AG09319 (cell line): ENCODE results near the gene SND1.

Experiments
- DNase-seq: peaks from one replicate; pipeline ENCODE4 v3.0.0-alpha.2; 2010; ENCODE audit warnings: low read depth; ENCODE audit errors: extremely low read depth
- TF ChIP-seq, protein P1 (sequence below): IDR thresholded peaks from 2 replicates; pipeline ENCODE4 v1.5.1; 2011; ENCODE audit warnings: low read depth, mild to moderate bottlenecking, inconsistent platforms, low read length, moderate library complexity

The SND1 gene

GRCh38 chr7:128071801-128072200 is 419.8 kb downstream of the SND1 start:
- DNase-seq, result no peak
- TF ChIP-seq, protein P1, sequence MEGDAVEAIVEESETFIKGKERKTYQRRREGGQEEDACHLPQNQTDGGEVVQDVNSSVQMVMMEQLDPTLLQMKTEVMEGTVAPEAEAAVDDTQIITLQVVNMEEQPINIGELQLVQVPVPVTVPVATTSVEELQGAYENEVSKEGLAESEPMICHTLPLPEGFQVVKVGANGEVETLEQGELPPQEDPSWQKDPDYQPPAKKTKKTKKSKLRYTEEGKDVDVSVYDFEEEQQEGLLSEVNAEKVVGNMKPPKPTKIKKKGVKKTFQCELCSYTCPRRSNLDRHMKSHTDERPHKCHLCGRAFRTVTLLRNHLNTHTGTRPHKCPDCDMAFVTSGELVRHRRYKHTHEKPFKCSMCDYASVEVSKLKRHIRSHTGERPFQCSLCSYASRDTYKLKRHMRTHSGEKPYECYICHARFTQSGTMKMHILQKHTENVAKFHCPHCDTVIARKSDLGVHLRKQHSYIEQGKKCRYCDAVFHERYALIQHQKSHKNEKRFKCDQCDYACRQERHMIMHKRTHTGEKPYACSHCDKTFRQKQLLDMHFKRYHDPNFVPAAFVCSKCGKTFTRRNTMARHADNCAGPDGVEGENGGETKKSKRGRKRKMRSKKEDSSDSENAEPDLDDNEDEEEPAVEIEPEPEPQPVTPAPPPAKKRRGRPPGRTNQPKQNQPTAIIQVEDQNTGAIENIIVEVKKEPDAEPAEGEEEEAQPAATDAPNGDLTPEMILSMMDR, result no peak

- DNase-seq, result no peak
- TF ChIP-seq, protein P1, result no peak
Observed at GRCh38 chr7:128073671-128074310, 421.8 kb downstream of the SND1 start.

- TF ChIP-seq, protein P1, result no peak
- no peak for DNase-seq
Observed at GRCh38 chr7:128074336-128074735, 422.3 kb downstream of the SND1 start.

- no peak for DNase-seq
- TF ChIP-seq, protein P1, result no peak
Observed at GRCh38 chr7:128074736-128075135, 422.7 kb downstream of the SND1 start.

DNA sequence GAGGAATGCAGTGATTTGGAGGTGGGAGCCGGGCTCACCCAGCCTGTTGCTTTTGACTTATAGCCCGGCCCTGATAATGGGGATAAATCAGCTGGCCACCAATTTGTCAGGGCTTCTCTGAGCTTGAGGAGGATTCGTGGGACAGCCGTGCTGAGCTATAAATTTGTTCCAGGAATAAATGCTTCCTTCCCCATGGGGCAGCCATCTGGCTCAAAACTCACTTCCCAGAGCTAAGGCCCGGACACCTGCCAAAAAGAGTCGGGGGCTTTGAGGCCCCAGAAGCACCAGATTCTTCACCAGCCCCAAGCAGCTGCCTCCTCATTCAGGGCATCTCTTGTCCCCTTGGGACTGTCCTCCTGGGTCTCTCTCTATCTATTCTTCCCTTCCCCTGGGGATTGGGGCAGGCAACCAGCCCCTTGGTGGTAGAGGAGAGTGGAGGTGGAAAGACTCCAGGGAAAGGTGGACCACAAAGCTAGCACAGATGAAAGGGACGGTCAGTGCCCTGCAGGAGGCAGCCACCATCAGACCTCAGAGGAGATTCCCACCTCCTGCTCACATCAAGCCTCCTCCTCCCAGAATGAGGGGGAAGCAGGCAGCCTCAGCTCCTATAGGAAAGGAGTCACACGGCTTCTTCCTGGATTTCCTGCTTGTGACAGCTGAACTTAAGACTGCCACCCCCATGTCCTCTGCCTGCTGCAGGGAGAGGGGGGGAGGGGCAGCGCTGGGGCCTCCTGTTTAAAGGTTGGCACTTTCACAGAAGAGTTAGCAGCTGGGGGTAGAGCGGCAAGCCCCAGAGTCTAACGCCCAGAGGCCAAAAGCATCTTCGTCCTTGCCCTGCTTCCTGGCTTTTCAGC is 423.5 kb downstream of the SND1 start:
- DNase-seq, result no peak
- TF ChIP-seq, protein P1, result no peak

- no peak for DNase-seq
- TF ChIP-seq, protein P1, result no peak
Observed at GRCh38 chr7:128076196-128076795, 424.3 kb downstream of the SND1 start.

DNA sequence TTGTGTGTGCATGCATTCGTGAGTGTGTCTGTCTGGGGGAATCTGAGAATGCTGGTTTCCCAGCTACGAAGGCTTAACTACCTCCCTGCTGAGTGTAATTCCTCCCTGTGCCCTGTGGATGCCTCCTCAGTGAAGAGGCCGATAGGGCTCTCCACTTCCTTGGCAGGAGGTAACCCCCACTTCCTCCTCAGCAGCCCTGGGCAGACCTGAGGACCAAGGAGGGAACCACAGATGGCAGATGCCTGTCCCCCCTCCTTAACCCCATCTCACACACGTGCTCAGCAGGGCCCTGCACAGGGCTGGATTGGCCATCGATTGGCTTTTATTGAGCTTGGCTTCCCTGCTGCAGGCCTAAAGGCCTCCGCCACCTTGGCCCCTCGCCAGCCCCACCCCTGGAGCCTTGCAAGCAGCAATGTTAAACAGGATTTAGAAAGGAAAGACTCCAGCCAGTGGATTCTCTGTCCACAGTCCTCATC is 424.8 kb downstream of the SND1 start:
- no peak for DNase-seq
- TF ChIP-seq, protein P1, result no peak
